Activated T-helper 1 cell treated with anti-CD3 and anti-CD28 coated beads, Interleukin-12 subunit alpha, Interleukin-12 subunit beta, Interleukin-2, Interleukin-4 antibody, amounts not matched to agents 30 ng/mL and 10 ng/mL and 1 ng/mL, durations not matched to agents 14 hours and 24 hours and 36 hours (primary cell): ENCODE measurements around the gene STPG3. TPM values are rescaled to one million over a fixed set of nuclear protein-coding genes. Genes with fewer than 3 reads are reported as not detected.
"Not testable (repeated sequence)": the region's sequence is repeated elsewhere in the genome, so short reads cannot be mapped to it uniquely, and the experiment has no call there.

Experiments used
- DNase-seq: peaks from one replicate; pipeline ENCODE4 v3.0.0; 2021; ENCODE audit warnings: low spot score
- H3K27ac Mint-ChIP-seq: one replicate; pipeline ENCODE4 v1.8.0; 2021; ENCODE audit warnings: mild to moderate bottlenecking, mixed read lengths
- H3K27me3 Mint-ChIP-seq: one replicate; pipeline ENCODE4 v1.8.0; 2022; ENCODE audit warnings: mild to moderate bottlenecking, moderate library complexity, mixed read lengths; ENCODE audit not compliant: insufficient read depth
- H3K36me3 Mint-ChIP-seq: one replicate; pipeline ENCODE4 v1.8.0; 2021; ENCODE audit warnings: low read depth, mixed read lengths
- H3K4me1 Mint-ChIP-seq: one replicate; pipeline ENCODE4 v1.8.0; 2021; ENCODE audit warnings: low read depth, mixed read lengths
- H3K4me3 Mint-ChIP-seq: one replicate; pipeline ENCODE4 v1.8.0; 2021; ENCODE audit warnings: mild to moderate bottlenecking, moderate library complexity, mixed read lengths
- H3K9me3 Mint-ChIP-seq: one replicate; pipeline ENCODE4 v1.8.0; 2021; ENCODE audit warnings: mixed read lengths
- intact Hi-C: fragments of 100-400 bp; cut with micrococcal nuclease; formaldehyde crosslinking; loops from one replicate; pipeline ENCODE4 v1.15.1; 2024
- total RNA-seq: library from RNA; stranded (reverse); gene quantifications from 2 replicates; pipeline ENCODE4 v1.2.3, GENCODE V29; 2022

The STPG3 gene
- total RNA-seq, 1 donor from 2014 or later, result 1.2 TPM

GRCh38 chr9:137232510-137232909, 18.6 kb upstream of the STPG3 start:
- Mint-ChIP-seq H3K4me3 (no peak overlapping the region), H3K4me1 (peaks cover 3% of the 10 kb centered on the region), H3K27ac (no peak overlapping the region), H3K27me3 (peaks cover 5% of the 10 kb centered on the region), H3K9me3 (no peaks in the 10 kb centered on the region), H3K36me3 (no peaks in the 10 kb centered on the region)
- intact Hi-C loops, result no loop called here
- no peak for DNase-seq

- intact Hi-C loops, result no loop called here
- H3K4me1 Mint-ChIP-seq, result no peaks in the 10 kb centered on the region
- no peak overlapping the region for H3K4me3 Mint-ChIP-seq
- H3K27me3 Mint-ChIP-seq, result peaks cover 5% of the 10 kb centered on the region
- no peaks in the 10 kb centered on the region for H3K36me3 Mint-ChIP-seq
- no peak overlapping the region for H3K27ac Mint-ChIP-seq
- no peak for DNase-seq
- no peaks in the 10 kb centered on the region for H3K9me3 Mint-ChIP-seq
These were observed 17.7 kb upstream of the STPG3 start for GRCh38 chr9:137233143-137233980.

GRCh38 chr9:137234055-137234697, 16.9 kb upstream of the STPG3 start:
- peaks cover 5% of the 10 kb centered on the region for H3K27me3 Mint-ChIP-seq
- intact Hi-C loops, result no loop called here
- H3K4me1 Mint-ChIP-seq, result no peaks in the 10 kb centered on the region
- no peak for DNase-seq
- no peaks in the 10 kb centered on the region for H3K9me3 Mint-ChIP-seq
- peaks cover 2% of the 10 kb centered on the region for H3K36me3 Mint-ChIP-seq
- no peak overlapping the region for H3K27ac Mint-ChIP-seq
- H3K4me3 Mint-ChIP-seq, result no peak overlapping the region

GRCh38 chr9:137234758-137235423, 16.2 kb upstream of the STPG3 start:
- Mint-ChIP-seq H3K4me1 (no peaks in the 10 kb centered on the region), H3K4me3 (no peak overlapping the region), H3K27ac (no peak overlapping the region), H3K27me3 (peaks cover 5% of the 10 kb centered on the region), H3K9me3 (no peaks in the 10 kb centered on the region), H3K36me3 (peaks cover 2% of the 10 kb centered on the region)
- intact Hi-C loops, result no loop called here
- no peak for DNase-seq

- Mint-ChIP-seq H3K27ac (no peak overlapping the region), H3K36me3 (peaks cover 2% of the 10 kb centered on the region), H3K27me3 (peaks cover 5% of the 10 kb centered on the region), H3K4me3 (no peak overlapping the region), H3K9me3 (no peaks in the 10 kb centered on the region), H3K4me1 (no peaks in the 10 kb centered on the region)
- no peak for DNase-seq
- intact Hi-C loops, result loop anchor here (1.0 kb wide), 4 partner anchors 8 to 117 kb away; partner anchors contain the start of genes NELFB and RNF224
These were observed 15.5 kb upstream of the STPG3 start for GRCh38 chr9:137235424-137236237.

GRCh38 chr9:137236238-137236935, 14.7 kb upstream of the STPG3 start:
- Mint-ChIP-seq H3K4me3 (no peak overlapping the region), H3K27me3 (peaks cover 5% of the 10 kb centered on the region), H3K27ac (no peak overlapping the region), H3K36me3 (peaks cover 4% of the 10 kb centered on the region), H3K4me1 (no peaks in the 10 kb centered on the region), H3K9me3 (no peaks in the 10 kb centered on the region)
- peak; percentile 83 for DNase-seq
- intact Hi-C loops, result loop anchor here (1.0 kb wide), 4 partner anchors 9 to 118 kb away; partner anchors contain the start of genes NELFB and RNF224

- DNase-seq, result no peak
- no peaks in the 10 kb centered on the region for H3K4me1 Mint-ChIP-seq
- intact Hi-C loops, result loop anchor here (1.0 kb wide), 4 partner anchors 10 to 119 kb away; partner anchors contain the start of genes NELFB and RNF224
- H3K36me3 Mint-ChIP-seq, result peaks cover 4% of the 10 kb centered on the region
- H3K27me3 Mint-ChIP-seq, result peaks cover 5% of the 10 kb centered on the region
- H3K27ac Mint-ChIP-seq, result no peak overlapping the region
- no peaks in the 10 kb centered on the region for H3K9me3 Mint-ChIP-seq
- H3K4me3 Mint-ChIP-seq, result no peak overlapping the region
These were observed 14.1 kb upstream of the STPG3 start for GRCh38 chr9:137236936-137237421.

GRCh38 chr9:137237759-137238726, 13.0 kb upstream of the STPG3 start:
- intact Hi-C loops, result no loop called here

GRCh38 chr9:137239541-137240200, 11.4 kb upstream of the STPG3 start:
- Mint-ChIP-seq H3K4me1 (peaks cover 22% of the 10 kb centered on the region), H3K27ac (peak overlapping the region; percentile 58), H3K36me3 (peaks cover 23% of the 10 kb centered on the region), H3K4me3 (peak overlapping the region; percentile 83)
- intact Hi-C loops, result loop anchor here (2.0 to 5.0 kb wide), 4 partner anchors 183 to 449 kb away; partner anchors contain the start of genes EXD3, NOXA1, NPDC1 and TMEM141
- not testable (repeated sequence) for DNase-seq, H3K9me3 Mint-ChIP-seq, H3K27me3 Mint-ChIP-seq

More at GRCh38 chr9:137237759-137238726, 13.0 kb upstream of the STPG3 start:
- Mint-ChIP-seq H3K9me3 (no peaks in the 10 kb centered on the region), H3K27me3 (peaks cover 5% of the 10 kb centered on the region), H3K4me1 (peaks cover 9% of the 10 kb centered on the region), H3K27ac (no peak overlapping the region), H3K4me3 (no peak overlapping the region), H3K36me3 (peaks cover 14% of the 10 kb centered on the region)
- DNase-seq, result no peak

GRCh38 chr9:137240318-137240840, 10.7 kb upstream of the STPG3 start:
- H3K27ac Mint-ChIP-seq, result no peak overlapping the region
- peaks cover 23% of the 10 kb centered on the region for H3K36me3 Mint-ChIP-seq
- peak; percentile 68 for DNase-seq
- peaks cover 22% of the 10 kb centered on the region for H3K4me1 Mint-ChIP-seq
- H3K4me3 Mint-ChIP-seq, result peak overlapping the region; percentile 83
- no peaks in the 10 kb centered on the region for H3K27me3 Mint-ChIP-seq
- H3K9me3 Mint-ChIP-seq, result no peaks in the 10 kb centered on the region
- intact Hi-C loops, result loop anchor here (2.0 to 5.0 kb wide), 4 partner anchors 182 to 450 kb away; partner anchors contain the start of genes EXD3, NOXA1, NPDC1 and TMEM141
